ENCODE results near the gene PYGO1. TPM values are rescaled to one million over a fixed set of nuclear protein-coding genes. Genes with fewer than 3 reads are reported as not detected.

PYGO1 gene
- total and polyA plus RNA-seq, 4 donors: 0.07 to 2.9 (median 0.16) TPM

DNA sequence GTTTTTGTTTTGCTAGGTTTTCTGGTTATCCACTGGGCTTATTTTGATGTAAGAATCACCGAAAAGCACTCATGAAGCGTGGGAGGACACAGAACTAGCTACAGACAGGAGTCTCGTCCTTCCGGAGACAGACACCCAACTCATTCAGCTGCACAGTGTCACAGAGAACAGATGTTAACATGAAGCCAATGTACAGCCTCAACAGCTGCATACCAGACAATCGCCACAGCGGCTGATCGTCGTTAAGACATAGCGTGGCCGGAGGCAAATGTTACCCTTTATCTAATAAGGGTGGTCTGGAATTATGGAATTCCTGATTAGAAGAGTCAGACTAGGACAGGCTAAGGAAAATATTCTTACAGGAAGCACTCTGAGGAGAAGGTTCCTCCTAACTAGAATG lies 1.1 kb upstream of the PYGO1 start:
- Histone ChIP-seq H3K36me3 (ENCODE audit: control insufficient read depth in 4 of 4, insufficient read depth in 3 of 4, low read depth in 1 of 4, low read length in 3 of 4) (no peaks in the 10 kb centered on the region), H3K9ac (ENCODE audit: low read depth in 1 of 2, low read length in 2 of 2) (no peak overlapping the region), H3K27ac (ENCODE audit: low read depth in 1 of 2, low read length in 2 of 2) (no peak overlapping the region), H3K9me3 (ENCODE audit: control insufficient read depth in 4 of 4, low read length in 3 of 4) (peaks cover 0 to 10% (median 0%) of the 10 kb centered on the region in 4 donors), H3K4me3 (ENCODE audit: low read depth in 1 of 3, low read length in 3 of 3) (no peak overlapping the region), H3K4me1 (ENCODE audit: control insufficient read depth in 4 of 4, insufficient read depth in 4 of 4, low read length in 3 of 4) (peaks cover 5 to 10% (median 7%) of the 10 kb centered on the region in 4 donors), H3K27me3 (ENCODE audit: control insufficient read depth in 4 of 4, insufficient read depth in 4 of 4, low read length in 3 of 4) (peaks cover 0 to 31% (median 7%) of the 10 kb centered on the region in 4 donors)
- no peak for DNase-seq (ENCODE audit: low spot score)
- 81% methylated on average over 10 of the region's 10 CpGs for WGBS
- no peak for TF ChIP-seq JUND (IDR thresholded peaks at IDR 0.05)
- TF ChIP-seq FOXA1 (IDR thresholded peaks at IDR 0.05): no peak
- no peak for TF ChIP-seq HNF4G (IDR thresholded peaks at IDR 0.05)
- no peak for TF ChIP-seq TAF1 (conservative IDR thresholded peaks at IDR 0.05)
- TF ChIP-seq, protein P1, sequence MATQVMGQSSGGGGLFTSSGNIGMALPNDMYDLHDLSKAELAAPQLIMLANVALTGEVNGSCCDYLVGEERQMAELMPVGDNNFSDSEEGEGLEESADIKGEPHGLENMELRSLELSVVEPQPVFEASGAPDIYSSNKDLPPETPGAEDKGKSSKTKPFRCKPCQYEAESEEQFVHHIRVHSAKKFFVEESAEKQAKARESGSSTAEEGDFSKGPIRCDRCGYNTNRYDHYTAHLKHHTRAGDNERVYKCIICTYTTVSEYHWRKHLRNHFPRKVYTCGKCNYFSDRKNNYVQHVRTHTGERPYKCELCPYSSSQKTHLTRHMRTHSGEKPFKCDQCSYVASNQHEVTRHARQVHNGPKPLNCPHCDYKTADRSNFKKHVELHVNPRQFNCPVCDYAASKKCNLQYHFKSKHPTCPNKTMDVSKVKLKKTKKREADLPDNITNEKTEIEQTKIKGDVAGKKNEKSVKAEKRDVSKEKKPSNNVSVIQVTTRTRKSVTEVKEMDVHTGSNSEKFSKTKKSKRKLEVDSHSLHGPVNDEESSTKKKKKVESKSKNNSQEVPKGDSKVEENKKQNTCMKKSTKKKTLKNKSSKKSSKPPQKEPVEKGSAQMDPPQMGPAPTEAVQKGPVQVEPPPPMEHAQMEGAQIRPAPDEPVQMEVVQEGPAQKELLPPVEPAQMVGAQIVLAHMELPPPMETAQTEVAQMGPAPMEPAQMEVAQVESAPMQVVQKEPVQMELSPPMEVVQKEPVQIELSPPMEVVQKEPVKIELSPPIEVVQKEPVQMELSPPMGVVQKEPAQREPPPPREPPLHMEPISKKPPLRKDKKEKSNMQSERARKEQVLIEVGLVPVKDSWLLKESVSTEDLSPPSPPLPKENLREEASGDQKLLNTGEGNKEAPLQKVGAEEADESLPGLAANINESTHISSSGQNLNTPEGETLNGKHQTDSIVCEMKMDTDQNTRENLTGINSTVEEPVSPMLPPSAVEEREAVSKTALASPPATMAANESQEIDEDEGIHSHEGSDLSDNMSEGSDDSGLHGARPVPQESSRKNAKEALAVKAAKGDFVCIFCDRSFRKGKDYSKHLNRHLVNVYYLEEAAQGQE (IDR thresholded peaks at IDR 0.05): no peak
- TF ChIP-seq, protein P2, sequence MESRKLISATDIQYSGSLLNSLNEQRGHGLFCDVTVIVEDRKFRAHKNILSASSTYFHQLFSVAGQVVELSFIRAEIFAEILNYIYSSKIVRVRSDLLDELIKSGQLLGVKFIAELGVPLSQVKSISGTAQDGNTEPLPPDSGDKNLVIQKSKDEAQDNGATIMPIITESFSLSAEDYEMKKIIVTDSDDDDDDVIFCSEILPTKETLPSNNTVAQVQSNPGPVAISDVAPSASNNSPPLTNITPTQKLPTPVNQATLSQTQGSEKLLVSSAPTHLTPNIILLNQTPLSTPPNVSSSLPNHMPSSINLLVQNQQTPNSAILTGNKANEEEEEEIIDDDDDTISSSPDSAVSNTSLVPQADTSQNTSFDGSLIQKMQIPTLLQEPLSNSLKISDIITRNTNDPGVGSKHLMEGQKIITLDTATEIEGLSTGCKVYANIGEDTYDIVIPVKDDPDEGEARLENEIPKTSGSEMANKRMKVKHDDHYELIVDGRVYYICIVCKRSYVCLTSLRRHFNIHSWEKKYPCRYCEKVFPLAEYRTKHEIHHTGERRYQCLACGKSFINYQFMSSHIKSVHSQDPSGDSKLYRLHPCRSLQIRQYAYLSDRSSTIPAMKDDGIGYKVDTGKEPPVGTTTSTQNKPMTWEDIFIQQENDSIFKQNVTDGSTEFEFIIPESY (IDR thresholded peaks at IDR 0.05): no peak
- TF ChIP-seq, protein P3, sequence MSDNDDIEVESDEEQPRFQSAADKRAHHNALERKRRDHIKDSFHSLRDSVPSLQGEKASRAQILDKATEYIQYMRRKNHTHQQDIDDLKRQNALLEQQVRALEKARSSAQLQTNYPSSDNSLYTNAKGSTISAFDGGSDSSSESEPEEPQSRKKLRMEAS (IDR thresholded peaks at IDR 0.05): no peak
- TF ChIP-seq FOXA2 (IDR thresholded peaks at IDR 0.05): no peak
- TF ChIP-seq RAD21 (IDR thresholded peaks at IDR 0.05): no peak
- TF ChIP-seq YY1 (IDR thresholded peaks at IDR 0.05): no peak
- no peak for TF ChIP-seq EGR1 (IDR thresholded peaks at IDR 0.05; ENCODE audit: low read depth in 2 of 2)
- no peak for TF ChIP-seq RXRA (IDR thresholded peaks at IDR 0.05)
- TF ChIP-seq SP1 (IDR thresholded peaks at IDR 0.05): no peak
- TF ChIP-seq, protein P4, sequence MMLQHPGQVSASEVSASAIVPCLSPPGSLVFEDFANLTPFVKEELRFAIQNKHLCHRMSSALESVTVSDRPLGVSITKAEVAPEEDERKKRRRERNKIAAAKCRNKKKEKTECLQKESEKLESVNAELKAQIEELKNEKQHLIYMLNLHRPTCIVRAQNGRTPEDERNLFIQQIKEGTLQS (IDR thresholded peaks at IDR 0.05): no peak

DNA sequence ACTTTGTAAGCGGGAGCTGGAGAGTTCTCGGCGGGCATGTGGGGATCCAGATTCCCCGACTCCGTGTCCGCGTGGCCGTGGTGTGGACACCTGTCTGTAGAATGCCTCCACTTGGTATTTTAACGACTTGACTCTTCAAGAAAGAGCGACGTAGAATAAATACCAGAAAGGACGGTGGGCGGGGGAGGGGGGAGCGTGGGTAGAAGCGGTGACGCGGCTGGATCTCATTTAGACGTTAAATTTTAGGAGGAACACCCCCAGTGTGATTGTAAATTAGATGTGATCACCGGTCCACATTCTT lies 620 bp upstream of the PYGO1 start:
- no peak for DNase-seq (ENCODE audit: low spot score)
- Histone ChIP-seq H3K27ac (ENCODE audit: low read depth in 1 of 2, low read length in 2 of 2) (no peak overlapping the region), H3K9me3 (ENCODE audit: control insufficient read depth in 4 of 4, low read length in 3 of 4) (peaks cover 0 to 10% (median 0%) of the 10 kb centered on the region in 4 donors), H3K9ac (ENCODE audit: low read depth in 1 of 2, low read length in 2 of 2) (no peak overlapping the region), H3K4me3 (ENCODE audit: low read depth in 1 of 3, low read length in 3 of 3) (peak overlapping the region in 1 of 3 donors; percentile 66), H3K36me3 (ENCODE audit: control insufficient read depth in 4 of 4, insufficient read depth in 3 of 4, low read depth in 1 of 4, low read length in 3 of 4) (no peaks in the 10 kb centered on the region), H3K4me1 (ENCODE audit: control insufficient read depth in 4 of 4, insufficient read depth in 4 of 4, low read length in 3 of 4) (peaks cover 5 to 10% (median 7%) of the 10 kb centered on the region in 4 donors), H3K27me3 (ENCODE audit: control insufficient read depth in 4 of 4, insufficient read depth in 4 of 4, low read length in 3 of 4) (peaks cover 0 to 32% (median 7%) of the 10 kb centered on the region in 4 donors)
- TF ChIP-seq, protein P1 (IDR thresholded peaks at IDR 0.05): no peak
- TF ChIP-seq RXRA (IDR thresholded peaks at IDR 0.05): no peak
- WGBS: 14% methylated on average over 19 of the region's 19 CpGs
